Daoy (cell line): Measurements from ENCODE around the gene CEP170B. TPM values are rescaled to one million over a fixed set of nuclear protein-coding genes. Genes with fewer than 3 reads are reported as not detected.
A peak's percentile ranks its signal among the peaks of the same experiment; 100 is the strongest.
"Not testable (repeated sequence)": the region's sequence is repeated elsewhere in the genome, so short reads cannot be mapped to it uniquely, and the experiment has no call there.

ENCODE experiments used
- DNase-seq: peaks from one replicate; pipeline ENCODE4 v3.0.0-alpha.2; 2015; ENCODE audit warnings: low read depth
- total RNA-seq: library from RNA; depleted of rRNA; stranded (reverse); fragments of >200 nt; shearing (Covaris generic); gene quantifications from 2 replicates; pipeline ENCODE4 v1.2.3, GENCODE V29; 2014

Gene CEP170B
- total RNA-seq, 1 experiment from 2014 or later = 16.7 TPM

DNA sequence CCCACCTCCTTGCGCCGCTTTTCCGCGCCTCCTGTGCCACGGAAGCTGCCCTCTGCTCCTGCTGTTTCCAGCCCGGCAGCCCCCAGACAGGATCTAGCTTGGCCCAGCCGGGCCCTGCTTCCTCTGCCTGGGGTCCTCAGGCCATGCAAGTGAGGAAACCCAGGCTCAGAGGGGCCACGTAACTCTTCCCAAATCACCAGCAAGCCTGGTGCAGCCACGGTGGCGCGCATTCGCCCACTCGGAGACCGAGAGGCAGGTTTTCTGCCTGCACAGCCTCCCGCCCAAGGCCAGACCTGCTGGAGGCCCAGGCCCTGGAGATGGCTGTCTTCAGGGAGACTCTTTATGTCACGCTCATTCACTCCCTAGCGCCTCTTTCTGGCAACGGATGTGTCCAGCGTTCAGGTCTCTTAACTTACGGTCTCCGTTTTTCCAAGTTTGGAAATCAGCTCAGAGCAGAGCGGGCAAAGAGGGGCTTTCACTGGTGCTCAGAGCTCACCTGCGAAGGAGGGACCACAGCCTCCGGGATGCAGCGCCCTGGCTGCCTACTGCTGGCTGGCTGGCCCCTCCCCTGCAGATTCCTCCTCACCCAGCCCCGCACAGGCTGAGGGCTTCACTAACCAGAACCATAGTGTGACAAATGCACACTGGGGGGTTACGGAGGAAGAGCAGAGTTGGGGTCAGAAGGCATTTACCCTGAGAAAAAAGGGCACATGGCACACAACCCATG, 20.6 kb upstream of the CEP170B start:
- DNase-seq = no peak

DNA sequence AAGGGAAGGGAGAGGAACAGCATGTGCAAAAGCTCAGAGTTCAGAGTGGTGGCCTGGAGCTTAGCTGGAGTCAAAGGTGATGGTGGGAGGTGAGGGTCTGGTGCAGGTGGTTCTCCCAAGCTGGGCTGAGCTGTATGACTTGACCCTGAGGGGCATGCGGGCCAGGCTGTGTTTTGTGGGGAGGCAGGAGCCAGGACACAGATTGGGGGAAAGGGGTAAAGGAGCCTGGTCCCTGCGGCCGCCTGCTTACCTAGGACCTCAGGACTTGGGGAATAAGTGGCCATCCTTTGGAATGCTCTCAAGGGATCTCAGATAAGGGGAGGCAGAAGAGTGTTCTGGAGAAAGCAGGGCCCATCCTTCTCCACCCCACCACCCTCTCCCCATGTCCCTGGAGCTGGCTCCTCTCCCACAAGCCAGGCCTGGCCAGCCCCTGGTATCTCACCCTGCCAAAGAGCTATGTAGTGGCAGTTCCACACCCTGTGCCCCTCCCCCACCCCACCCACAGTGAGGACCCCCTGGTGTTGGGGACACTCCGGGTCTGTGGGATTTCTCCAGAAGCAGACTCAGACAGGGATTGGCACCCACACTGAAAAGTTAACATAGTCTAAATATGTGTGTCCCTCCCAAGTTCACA, 19.9 kb upstream of the CEP170B start:
- no peak for DNase-seq

DNA sequence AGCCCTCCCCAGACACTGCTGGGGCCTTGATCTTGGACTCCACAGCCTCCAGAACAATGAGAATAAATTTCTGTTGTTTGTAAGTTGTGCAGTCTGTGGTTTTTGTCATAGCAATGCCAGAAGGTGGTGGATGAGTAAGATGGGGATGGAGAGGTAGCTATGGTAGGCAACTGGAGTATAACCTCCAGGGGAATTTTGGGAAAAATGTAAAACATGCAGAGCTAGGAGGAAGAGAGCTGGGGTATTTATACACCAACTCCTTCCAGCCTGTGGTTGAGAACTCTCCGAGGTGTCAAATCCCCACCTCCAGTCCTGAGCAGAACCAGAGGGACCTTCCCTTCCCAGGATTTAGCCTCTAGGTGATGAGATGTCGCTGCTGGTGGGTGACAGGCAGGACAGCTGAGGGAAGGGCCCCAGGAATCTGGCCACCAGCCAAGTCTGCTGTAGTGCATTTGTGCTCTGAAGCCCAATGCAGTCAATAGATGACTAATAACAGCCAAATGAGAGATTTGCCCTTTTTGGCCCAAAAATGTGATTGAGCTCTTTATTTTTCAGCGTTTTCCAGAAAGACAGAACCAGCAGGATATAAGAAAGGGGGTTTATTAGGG, 19.1 kb upstream of the CEP170B start:
- no peak for DNase-seq

DNA sequence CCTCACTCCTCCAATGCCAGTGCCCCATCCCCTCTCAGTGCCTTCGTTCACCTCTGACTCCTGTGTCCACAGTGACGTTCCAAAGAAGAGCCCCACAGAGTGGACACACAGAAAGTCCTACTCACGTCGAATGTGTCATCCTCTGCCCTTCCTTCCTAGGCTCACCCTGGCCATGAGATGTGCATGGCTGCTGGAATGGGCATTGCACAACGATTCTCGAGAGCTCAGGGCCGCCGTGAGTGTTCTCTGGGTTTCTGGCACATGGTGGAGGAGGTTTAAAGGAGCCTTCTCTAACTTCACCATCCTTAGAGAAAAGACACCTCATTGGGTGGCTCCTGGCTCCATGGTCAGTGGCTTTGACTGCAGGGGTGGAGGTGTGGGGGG, 12.8 kb upstream of the CEP170B start:
- no peak for DNase-seq

DNA sequence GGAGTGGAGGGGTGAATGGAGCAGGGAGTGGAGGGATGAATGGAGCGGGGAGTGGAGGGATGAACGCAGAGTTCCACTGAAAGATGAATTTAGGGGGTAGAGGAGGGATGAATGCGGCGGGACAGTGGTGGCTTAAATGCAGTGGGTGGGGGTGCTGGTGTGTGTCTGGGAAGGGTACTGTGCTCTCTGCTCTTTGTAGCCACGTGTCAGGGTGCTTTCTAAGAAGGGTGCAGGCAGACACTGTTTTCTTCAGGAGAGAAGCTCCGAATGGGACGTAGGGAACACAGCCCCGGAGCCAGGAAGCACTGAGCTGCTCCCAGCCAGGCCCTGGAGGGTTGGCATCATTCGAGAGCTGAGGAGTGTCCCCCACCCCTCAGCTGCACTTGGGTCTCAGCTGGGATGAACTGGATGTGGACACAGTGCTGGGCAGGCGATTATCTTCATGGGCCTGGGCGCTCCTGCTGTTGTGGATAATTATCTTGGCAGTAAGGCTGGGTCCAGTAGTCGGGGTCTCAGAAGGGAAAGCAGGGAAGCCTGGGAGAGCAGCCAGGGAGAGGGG, 9.5 kb upstream of the CEP170B start:
- no peak for DNase-seq

DNA sequence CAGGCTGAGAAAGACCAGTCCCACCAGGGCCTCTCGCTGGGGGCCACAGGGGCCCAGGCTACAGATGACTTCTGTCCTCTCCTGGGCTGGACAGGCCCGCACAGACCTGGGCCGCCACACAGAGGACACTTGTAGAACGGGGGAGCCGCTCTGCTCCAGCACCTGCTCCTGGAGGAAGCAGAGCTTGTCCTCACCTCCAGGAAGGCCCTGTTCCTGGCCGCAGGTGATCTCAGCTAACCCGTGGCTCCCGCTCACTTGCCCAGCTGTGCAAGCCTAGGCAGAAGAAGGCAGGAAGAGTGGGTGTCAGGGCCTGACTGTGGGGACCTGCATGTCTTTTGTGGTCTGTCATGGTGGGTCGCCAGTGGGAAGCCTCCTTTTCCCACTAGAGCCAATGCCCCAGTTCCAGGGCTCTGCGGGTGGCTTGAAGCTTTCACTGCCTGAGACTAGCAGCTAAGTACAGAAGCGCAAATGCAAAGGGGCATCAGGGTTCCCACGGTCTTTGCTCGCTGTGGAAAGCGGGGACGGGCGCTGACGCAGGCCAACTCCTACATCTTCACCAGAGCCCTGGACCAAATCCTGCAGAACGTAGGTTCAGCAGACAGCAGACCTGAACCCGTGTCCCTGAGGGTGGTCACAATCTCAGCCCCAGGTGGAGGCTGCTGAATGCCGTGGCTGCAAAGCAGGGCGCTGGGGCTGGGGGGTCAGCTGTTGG, 8.8 kb upstream of the CEP170B start:
- peak; percentile 2 for DNase-seq

DNA sequence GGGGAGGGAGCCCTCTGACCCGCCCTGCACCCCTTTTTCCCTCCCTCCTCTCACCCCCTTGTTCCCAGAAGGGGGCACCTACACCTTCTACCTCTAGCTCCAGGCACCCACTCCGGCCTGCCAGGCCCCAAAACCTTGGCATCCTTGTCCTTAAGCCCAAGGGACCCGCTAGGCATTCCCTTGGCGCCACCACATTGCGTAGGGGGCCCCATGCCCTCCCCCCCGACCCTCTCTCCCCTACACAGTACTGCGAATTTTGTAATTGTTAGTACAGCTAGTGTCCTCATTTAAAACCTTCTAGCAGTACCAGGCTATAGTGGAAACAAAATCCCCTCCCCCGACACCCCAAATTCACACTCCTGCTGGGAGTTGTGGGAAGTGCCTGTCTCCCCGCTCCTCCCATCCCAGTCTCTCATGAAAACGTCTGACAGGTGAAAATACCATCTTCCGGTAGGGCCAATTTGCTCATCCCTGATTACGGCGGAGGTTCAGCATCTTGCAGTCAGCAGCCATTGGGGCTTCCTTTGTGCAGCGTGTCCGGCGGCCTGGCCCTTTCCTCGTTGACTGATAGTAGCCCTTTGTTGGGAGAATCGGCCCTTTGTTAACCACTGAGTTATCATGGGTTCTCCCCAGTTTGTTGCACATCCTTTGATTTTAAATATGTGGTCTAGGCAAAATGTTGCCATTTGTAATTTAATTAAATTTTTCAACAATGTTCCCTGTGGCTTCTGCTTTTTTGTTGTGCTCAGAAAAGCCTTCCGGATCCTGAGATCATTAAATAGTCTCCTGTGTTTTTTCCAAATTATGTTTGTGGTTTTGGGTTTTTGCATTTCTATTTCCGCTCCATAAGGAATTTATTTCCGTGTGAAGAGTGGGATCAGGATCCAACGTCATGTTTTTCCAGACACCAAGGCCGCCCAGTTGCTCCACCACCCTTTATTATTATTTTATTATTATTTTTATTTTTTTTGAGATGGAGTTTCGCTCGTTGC, 7.9 kb upstream of the CEP170B start:
- no peak for DNase-seq

DNA sequence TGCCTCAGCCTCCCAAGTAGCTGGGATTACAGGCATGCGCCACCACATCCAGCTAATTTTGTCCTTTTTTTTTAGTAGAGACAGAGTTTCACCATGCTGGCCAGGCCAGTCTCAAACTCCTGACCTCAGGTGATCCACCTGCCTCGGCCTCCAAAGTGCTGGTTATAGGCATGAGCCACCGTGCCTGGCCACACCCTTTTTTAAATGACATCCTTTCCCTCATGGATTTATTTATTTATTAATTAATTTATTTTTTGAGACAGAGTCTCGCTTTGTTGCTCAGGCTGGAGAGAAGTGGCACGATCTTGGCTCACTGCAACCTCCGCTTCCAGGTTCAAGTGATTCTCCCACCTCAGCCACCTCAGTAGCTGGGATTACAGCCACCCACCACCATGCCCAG, 7.1 kb upstream of the CEP170B start:
- DNase-seq = not testable (repeated sequence)

DNA sequence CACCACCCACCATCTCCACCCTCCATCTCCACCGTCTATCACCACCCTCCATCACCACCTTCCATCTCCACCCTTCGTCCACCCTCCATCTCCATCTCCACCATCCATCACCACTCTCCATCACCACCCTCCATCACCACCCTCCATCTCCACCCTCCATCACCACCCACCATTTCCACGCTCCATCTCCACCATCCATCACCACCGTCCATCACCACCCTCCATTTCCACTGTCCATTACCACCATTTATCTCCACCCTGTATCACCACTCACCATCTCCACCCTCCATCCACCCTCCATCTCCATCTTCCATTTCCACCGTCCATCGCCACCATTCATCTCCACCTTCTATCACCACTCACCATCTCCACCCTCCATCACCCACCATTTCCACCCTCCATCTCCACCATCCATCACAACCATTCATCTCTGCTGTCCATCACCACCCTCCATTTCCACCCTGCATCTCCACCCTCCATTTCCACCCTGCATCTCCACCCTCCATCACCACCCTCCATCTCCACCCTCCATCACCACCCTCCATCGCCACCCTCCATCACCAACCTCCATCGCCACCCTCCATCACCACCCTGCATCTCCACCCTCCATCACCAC, 6.1 kb upstream of the CEP170B start:
- DNase-seq = no peak

DNA sequence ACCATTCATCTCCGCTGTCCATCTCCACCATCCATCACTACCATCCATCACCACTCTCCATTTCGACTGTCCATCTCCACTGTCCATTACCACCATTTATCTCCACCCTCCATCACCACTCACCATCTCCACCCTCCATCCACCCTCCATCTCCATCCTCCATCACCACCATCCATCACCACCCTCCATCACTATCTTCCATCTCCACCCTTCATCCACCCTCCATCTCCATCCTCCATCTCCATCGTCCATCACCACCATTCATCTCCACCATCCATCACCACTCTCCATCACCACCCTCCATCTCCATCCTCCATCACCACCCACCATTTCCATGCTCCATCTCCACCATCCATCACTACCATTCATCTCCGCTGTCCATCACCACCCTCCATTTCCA, 5.2 kb upstream of the CEP170B start:
- DNase-seq = no peak

DNA sequence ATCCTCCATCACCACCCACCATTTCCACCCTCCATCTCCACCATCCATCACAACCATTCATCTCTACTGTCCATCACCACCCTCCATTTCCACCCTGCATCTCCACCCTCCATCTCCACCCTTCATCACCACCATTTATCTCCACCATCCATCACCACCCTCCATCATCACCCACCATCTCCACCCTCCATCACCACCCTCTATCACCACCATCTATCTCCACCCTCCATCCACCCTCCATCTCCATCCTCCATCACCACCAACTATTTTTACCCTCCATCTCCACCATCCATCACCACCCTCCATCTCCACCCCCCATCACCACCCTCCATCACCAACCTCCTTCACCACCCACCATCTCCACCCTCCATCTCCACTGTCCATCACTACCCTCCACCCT, 4.7 kb upstream of the CEP170B start:
- DNase-seq = no peak

DNA sequence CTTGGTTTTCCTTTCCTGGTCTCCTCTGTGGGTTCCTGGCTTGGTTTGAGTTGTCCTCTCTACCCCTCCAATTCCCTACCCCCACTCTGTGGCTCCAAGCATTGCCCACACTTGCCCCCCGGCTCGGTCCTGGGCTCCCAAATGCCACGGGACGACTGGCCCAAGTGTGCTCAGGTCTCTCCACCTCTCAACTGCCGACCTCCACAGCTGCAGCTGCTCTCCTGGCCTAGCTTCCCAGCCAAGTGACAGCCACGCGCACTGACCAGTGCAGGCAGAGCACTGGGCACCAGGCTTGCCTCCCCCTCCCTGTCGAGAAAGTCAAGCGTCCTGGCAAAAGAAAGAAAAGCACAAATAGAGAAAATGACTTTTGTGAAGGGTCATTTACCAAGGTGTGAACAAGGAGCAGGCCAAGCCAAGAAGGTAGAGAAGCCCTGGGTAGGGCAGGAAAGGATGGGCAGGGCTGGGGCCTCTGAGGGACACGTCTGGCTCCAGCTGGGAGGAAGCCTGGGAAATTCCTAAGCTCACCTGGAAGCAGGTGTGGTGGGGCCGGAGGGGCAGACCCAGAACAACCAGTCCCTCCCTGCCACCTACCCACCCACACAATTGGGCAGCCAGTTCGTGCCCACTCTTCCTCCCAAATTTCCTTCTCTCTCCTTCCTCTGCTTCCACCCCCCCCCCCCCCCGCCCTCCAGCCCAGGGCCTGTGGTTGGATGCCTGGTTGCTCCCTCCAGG, 1.8 kb upstream of the CEP170B start:
- DNase-seq = no peak

DNA sequence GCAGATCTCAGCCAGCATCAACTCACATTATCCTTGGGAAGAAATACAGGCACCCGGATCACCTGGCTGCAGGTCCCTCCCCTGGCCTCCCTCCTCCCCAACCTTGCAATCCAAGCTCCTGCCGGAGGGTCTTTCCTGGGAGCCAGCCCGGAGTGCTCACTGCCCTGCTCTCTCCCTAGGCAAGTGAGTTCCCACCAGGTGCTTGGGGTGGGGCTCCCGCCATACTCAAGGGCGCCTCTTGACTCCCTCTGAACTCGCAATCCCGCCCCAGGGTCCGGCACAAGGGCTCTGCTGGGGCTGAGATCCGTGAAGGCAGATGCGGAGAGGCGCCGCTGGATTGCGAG, 1.2 kb upstream of the CEP170B start:
- DNase-seq = no peak

DNA sequence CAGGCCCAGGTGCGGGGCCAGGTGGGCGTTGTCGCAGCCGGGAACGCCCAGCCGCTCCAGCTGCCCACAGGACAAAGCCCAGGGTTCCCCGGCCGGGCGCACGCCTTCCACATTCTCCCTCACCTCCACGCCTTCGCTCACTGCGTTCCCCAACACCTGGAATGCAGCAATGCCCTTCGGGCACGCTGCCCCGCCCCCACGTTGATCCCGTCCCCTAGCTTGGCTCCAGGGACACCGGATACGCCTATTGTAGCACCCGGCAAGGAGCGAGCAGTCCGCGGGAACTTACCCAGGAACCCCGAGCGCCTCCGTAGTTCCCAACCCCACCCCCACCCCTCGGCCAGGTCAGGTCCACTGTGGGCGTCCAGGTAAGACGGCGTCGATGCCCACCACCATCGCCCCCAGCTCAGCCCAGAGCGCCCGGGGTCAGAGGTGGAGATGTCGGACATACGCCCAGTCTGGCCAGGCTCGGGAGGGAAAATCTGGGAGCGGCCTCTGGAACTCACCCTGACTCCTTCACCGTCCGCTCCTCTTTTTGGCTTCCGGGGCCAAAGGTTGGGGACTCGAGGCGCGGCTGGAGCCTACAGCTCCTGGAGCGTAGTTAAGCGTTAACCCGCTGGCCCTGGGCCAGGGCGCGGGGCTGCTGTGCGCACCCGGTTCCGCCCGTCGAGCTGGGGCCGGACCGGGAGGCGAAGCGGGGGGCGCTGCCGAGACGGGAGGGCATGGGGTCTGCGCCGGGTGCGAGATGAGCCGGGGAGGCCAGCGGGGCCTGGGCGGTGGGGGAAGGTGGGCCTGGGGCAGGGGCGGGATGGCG, 594 bp upstream of the CEP170B start:
- peak; percentile 34 for DNase-seq

DNA sequence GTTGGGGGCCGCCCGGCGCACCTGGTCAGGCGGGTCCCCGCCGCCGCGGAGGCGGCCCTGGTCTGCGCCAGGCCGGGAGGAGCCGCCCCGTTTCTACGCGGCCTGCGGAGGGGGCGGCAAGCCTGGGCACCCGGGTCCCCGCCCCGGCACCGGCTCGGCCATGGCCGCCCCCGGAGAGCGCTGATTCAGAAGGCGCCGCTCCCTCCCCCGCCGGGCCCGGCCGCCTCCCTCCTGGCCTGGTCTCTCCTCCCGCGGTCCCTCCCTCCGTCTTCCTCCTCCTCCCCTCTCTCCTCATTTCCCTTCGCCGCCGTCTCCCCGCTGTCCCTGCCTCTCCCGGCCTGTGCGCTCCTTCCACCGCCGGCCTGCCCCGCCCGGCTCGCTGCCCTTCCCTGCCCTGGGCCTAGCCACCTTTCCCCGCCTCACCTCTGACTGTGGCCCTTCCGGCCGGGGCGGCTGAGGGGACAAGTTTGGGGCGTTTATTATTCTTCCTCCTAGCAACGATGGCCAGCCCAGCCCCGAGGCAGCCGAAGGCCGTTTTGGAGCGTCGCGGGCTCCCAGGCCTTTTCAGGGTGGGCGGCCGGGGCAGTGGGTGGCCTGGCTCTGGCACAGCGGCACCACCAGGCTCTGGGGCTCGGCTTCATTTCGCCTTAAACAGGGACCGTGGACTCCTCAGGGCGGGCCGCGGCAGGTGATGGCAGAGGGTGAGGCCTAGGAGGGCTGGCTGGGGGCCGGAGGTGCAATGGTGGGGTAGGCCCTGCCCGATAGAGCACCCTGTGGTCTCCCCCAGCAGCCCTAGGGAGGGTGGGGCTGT, 768 bp downstream of the CEP170B start:
- DNase-seq = peak; percentile 90

DNA sequence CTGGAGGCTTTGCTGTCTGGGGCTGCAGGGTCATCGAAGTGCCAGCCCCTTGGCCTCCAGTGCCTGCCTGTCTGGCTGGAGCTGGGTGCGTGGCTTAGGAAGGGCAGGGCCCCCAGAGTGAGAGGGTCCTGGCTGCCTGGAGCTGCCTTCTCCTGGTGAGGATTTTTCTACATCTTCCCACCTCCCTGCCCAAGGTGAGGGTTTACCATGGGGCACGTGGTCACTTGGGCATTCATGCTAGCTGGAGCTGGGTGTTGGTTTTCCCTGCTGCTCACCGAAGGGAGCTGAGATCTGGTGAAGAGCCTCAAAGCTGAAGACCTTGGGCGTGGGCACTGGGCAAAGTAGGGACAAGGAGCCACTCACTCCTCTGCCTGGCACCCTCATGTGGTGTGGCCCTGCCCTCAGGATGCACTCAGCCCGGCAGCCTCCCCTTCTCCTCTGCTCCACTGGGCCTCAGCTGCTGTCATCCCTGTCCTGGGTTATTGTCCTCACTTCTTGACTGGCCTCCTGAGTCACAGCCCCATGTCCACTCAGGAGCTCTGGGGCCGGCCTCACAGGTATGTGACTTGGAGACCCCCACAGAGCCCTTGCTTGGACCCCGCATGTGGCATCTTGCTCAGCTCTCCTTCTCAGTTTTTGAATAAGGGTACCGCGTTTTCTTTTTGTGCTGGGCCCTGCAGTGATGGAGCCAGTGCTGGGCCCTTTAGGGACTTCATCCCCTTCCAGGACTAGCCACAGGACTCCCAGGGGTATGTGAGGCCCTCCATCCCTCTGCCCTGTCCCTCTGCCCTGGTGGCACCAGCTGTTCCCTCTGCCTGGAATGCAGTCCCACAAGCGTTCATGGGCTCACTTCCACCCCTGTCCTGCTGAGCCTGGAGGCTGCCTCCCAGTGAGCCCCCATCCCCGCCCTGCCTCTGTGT, 1.6 kb downstream of the CEP170B start:
- no peak for DNase-seq

DNA sequence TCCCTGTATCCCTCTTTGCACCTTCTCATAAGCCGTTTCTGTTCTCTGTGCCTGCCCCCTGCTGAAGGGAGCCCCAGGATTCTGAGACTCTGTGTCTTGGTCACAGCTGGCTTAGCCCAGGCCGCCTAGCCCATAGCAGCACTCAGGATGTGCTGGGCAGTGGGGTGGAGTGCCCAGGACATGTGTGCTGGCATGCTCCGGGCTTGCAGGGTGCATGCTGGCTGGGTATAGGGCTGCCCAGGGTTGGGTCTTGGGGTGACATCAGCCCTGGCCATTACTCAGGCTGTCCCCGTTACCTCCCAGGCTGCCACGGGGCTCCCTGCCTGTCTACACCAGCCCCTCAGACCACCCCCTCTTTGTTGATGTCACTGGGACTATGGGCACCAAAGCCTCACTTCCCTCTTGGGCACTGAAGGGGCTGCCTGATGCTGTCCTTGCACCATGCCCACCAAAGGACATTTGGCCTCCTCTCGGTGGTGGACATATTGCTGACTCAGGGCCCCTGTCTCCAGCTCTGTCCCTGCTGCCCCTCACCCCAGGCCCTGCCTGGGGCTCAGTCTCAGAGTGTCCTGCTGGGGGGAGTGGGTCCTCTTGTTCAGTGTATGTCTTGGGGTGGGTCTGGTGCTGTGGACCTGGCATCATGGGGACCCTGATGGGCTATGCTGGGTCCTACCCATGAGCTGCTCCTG, 2.4 kb downstream of the CEP170B start:
- no peak for DNase-seq
